K562 (cell line): Measurements from ENCODE around the gene CCNY. TPM values are rescaled to one million over a fixed set of nuclear protein-coding genes. Genes with fewer than 3 reads are reported as not detected.

Experiments used
- ATAC-seq: fragments of 200-7000 bp; cut with Tn5 transposase; 3 replicates; pipeline ENCODE4 v1.9.1; 2020; ENCODE audit warnings: moderate library complexity
- BruUV-seq: library from RNA; stranded (reverse); fragments of 400-500 nt; replicated peaks from 2 replicates; lab custom pipeline; 2021; lab: Mats Ljungman, UMichigan
- CTCF ChIA-PET: fragments of 300-600 bp; formaldehyde crosslinking; extraction: SDS; loops from one replicate; lab custom pipeline; 2021; ENCODE audit warnings: low intra/inter-chr PET ratio; lab: Yijun Ruan, JAX
- POLR2A ChIA-PET: fragments of 300-600, 350-650 bp; sonication (Branson Sonifier 250); formaldehyde crosslinking; extraction: SDS; loops from one replicate; lab custom pipeline; 2021; ENCODE audit warnings: antibody characterized with exemption, inconsistent platforms; lab: Yijun Ruan, JAX
- DNase-seq, 4 experiments: peaks; one replicate each; pipeline versions ENCODE4 v3.0.0 to v3.0.0-alpha.2; 2011 to 2018; ENCODE audit warnings: low spot score in 3 of 4, mixed read lengths in 3 of 4; ENCODE audit errors: extremely low read depth in 1 of 4
- FAIRE-seq: peaks from 2 replicates; lab custom pipeline; 2011; peaks lifted over from hg19 to GRCh38; lab: Jason Lieb, UNC
- H2AFZ ChIP-seq: 2 replicates; pipeline ENCODE4 v1.6.0; 2011; ENCODE audit warnings: low read depth, low read length, control low read depth, inconsistent platforms
- H3K27ac ChIP-seq: fragments of 200-600 bp; 3 replicates; pipeline ENCODE4 v1.8.0; 2011; ENCODE audit warnings: low read depth, mild to moderate bottlenecking, control low read depth, inconsistent platforms, low read length, moderate library complexity, mixed read lengths; ENCODE audit errors: extremely low read depth
- H3K27me3 ChIP-seq, 2 experiments: fragments of 300-600 bp in 1 of 2; 2 replicates in 1 of 2; 3 replicates in 1 of 2; pipeline versions ENCODE4 v1.6.0 to v1.8.0; 2011; ENCODE audit warnings: inconsistent platforms in 2 of 2, low read length in 2 of 2, mild to moderate bottlenecking in 1 of 2, mixed read lengths in 1 of 2, moderate library complexity in 1 of 2; ENCODE audit not compliant: control insufficient read depth in 2 of 2, insufficient read depth in 2 of 2
- H3K36me3 ChIP-seq: fragments of 300-600 bp; 3 replicates; pipeline ENCODE4 v1.8.0; 2011; ENCODE audit warnings: mild to moderate bottlenecking, low read length, inconsistent platforms; ENCODE audit not compliant: control insufficient read depth, insufficient read depth
- H3K4me1 ChIP-seq, 2 experiments: fragments of 200-600 bp in 1 of 2; replicated peaks in 1 of 2; 2 replicates in 1 of 2; 3 replicates in 1 of 2; pipeline versions ENCODE4 v1.5.1 to v1.8.0; 2011; ENCODE audit warnings: inconsistent platforms in 2 of 2, low read length in 2 of 2, mild to moderate bottlenecking in 1 of 2, mixed read lengths in 1 of 2, moderate library complexity in 1 of 2; ENCODE audit not compliant: control insufficient read depth in 2 of 2, insufficient read depth in 2 of 2
- H3K4me2 ChIP-seq: 2 replicates; pipeline ENCODE4 v1.6.1; 2011; ENCODE audit warnings: low read length, control low read depth, inconsistent platforms, mixed read lengths; ENCODE audit not compliant: insufficient read depth
- H3K4me3 ChIP-seq: fragments of 200-600 bp; sonication (generic), shearing (Covaris generic); 2 replicates; pipeline ENCODE4 v1.5.1; 2016; ENCODE audit warnings: control low read depth, inconsistent platforms
- H3K79me2 ChIP-seq: fragments of 200-600 bp; 3 replicates; pipeline ENCODE4 v1.8.0; 2011; ENCODE audit warnings: low read length, inconsistent platforms; ENCODE audit not compliant: control insufficient read depth, insufficient read depth
- H3K9ac ChIP-seq, 2 experiments: 2 replicates each; pipeline versions ENCODE4 v1.6.0 to v1.6.1; 2011; ENCODE audit warnings: low read depth in 2 of 2, low read length in 2 of 2, control low read depth in 1 of 2, inconsistent platforms in 1 of 2, mild to moderate bottlenecking in 1 of 2, mixed read lengths in 1 of 2; ENCODE audit not compliant: insufficient read depth in 1 of 2
- H3K9me1 ChIP-seq: one replicate; pipeline ENCODE4 v1.6.0; 2011; ENCODE audit warnings: inconsistent platforms, mild to moderate bottlenecking, low read length, moderate library complexity; ENCODE audit not compliant: control insufficient read depth, insufficient read depth
- H3K9me3 ChIP-seq: replicated peaks from 2 replicates; pipeline ENCODE4 v1.5.1; 2011; ENCODE audit warnings: low read depth, low read length, inconsistent platforms; ENCODE audit not compliant: control insufficient read depth, insufficient read depth
- H4K20me1 ChIP-seq: replicated peaks from 2 replicates; pipeline ENCODE4 v1.6.1; 2011; ENCODE audit warnings: low read length, inconsistent platforms, mixed read lengths; ENCODE audit not compliant: control insufficient read depth, insufficient read depth
- SRSF7 ChIP-seq: fragments of 200-400 bp; formaldehyde crosslinking; optimal IDR thresholded peaks from 2 replicates; pipeline ENCODE3; 2017; ENCODE audit warnings: mild to moderate bottlenecking, low read depth, low read length
- WGBS: fragments of 100-300 bp; shearing (Covaris generic); methylation state at CpG from one replicate; pipeline ENCODE4 v1.1.6; 2016; ENCODE audit warnings: low coverage, mixed read lengths; ENCODE audit not compliant: insufficient coverage; ENCODE audit errors: missing lambda C conversion rate; 5-methylcytosine and 5-hydroxymethylcytosine counted together
- in situ Hi-C: fragments of 300-500 bp; cut with MboI; formaldehyde crosslinking; loops from 4 replicates; pipeline ENCODE4 v1.15.0; 2018; ENCODE audit warnings: inconsistent platforms, mixed read lengths
- intact Hi-C: fragments of 100-400 bp; cut with micrococcal nuclease; formaldehyde crosslinking; loops from 2 replicates; pipeline ENCODE4 v1.14.2; 2022
- polyA plus RNA-seq, 8 experiments: library from polyadenylated mRNA; depleted of rRNA in 4 of 8; stranded (reverse) in 5 of 8; unstranded in 3 of 8; fragments of >200 nt; fragmentation: Nextera tagmentation in 2 of 8; fragmentation: Illumina TruSeq in 1 of 8; extraction: Ambion mirVana in 2 of 8; extraction: Trizol in 1 of 8; gene quantifications; 2 replicates each; pipeline versions ENCODE4 v1.2.1 to v1.2.3, GENCODE V29; 2011 to 2014; ENCODE audit warnings: inconsistent platforms in 1 of 8, missing spikeins in 1 of 8
- total RNA-seq, 7 experiments: library from RNA; depleted of rRNA in 6 of 7; stranded (reverse); fragments of >200 nt in 6 of 7; fragmentation: Illumina TruSeq in 2 of 7; extraction: Trizol in 2 of 7; gene quantifications; 2 replicates each; pipeline versions ENCODE4 v1.2.1 to v1.2.3, GENCODE V29; 2011 to 2021; ENCODE audit warnings: low replicate concordance in 1 of 7
- TF ChIP-seq, protein P1 (sequence below): IDR thresholded peaks from 2 replicates; pipeline ENCODE4 v1.6.1; 2011; ENCODE audit warnings: borderline replicate concordance, low read depth, mild to moderate bottlenecking, moderate library complexity, low read length; ENCODE audit not compliant: insufficient read depth, poor library complexity, severe bottlenecking
- TF ChIP-seq, protein P2 (sequence below): sonication (generic); IDR thresholded peaks from 2 replicates; pipeline ENCODE4 v1.6.1; 2016

The CCNY gene
- total and polyA plus RNA-seq, 9 of the 15 experiments (the other 6 are each of a cell fraction or from before 2014, with no cell fraction given) = 8.4 to 109 (median 38.6) TPM

DNA sequence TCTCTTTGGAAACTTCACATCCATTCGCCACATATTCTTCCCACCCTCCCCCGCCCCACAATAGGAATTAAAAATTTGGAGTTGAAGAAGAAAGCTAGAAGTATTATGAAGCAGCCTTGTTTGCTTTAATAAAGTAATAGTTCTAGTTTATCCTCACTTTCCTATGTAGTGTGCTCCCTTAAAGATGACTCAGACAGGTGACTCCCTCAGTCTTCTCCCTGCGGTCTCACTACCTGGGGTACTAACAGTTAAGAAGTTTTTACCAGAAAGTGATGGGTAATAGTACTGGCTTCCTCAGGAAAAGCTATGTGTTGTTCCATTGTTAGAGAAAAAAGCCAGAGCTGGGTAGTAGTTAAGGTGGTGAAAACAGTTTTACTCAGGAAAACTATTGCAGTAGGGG lies 58.6 kb downstream of the CCNY start:
- Histone ChIP-seq H3K27me3 (no peaks in the 10 kb centered on the region), H3K4me2 (no peak overlapping the region), H4K20me1 (0 out of 2 replicates have a peak, but pooled peaks cover 3% of the 10 kb centered on the region), H2AFZ (no peak overlapping the region), H3K9me1 (peaks cover 3% of the 10 kb centered on the region), H3K36me3 (no peaks in the 10 kb centered on the region; the same call in 2 of the 3 replicates), H3K27ac (no peak overlapping the region), H3K9me3 (peaks cover 12% of the 10 kb centered on the region), H3K4me3 (no peak overlapping the region), H3K4me1 (peaks cover 26 to 98% of the 10 kb centered on the region in 2 experiments), H3K9ac (no peak overlapping the region), H3K79me2 (peaks cover 100% of the 10 kb centered on the region)
- no peak for DNase-seq
- POLR2A ChIA-PET = interaction anchor here (0.7 kb wide), 1 partner anchor 14 kb away, joined by 3 read pairs; no protein-coding TSS in a partner anchor
- BruUV-seq = no TSS peak
- no peak for FAIRE-seq
- intact Hi-C loops (loop anchor here (5.0 kb wide), 1 partner anchor 57 kb away; no protein-coding TSS in a partner anchor), in situ Hi-C loops (no loop called here)
- CTCF ChIA-PET = no interaction called here
- TF ChIP-seq, protein P1, sequence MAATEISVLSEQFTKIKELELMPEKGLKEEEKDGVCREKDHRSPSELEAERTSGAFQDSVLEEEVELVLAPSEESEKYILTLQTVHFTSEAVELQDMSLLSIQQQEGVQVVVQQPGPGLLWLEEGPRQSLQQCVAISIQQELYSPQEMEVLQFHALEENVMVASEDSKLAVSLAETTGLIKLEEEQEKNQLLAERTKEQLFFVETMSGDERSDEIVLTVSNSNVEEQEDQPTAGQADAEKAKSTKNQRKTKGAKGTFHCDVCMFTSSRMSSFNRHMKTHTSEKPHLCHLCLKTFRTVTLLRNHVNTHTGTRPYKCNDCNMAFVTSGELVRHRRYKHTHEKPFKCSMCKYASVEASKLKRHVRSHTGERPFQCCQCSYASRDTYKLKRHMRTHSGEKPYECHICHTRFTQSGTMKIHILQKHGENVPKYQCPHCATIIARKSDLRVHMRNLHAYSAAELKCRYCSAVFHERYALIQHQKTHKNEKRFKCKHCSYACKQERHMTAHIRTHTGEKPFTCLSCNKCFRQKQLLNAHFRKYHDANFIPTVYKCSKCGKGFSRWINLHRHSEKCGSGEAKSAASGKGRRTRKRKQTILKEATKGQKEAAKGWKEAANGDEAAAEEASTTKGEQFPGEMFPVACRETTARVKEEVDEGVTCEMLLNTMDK = no peak
- TF ChIP-seq SRSF7 = no peak
- TF ChIP-seq, protein P2, sequence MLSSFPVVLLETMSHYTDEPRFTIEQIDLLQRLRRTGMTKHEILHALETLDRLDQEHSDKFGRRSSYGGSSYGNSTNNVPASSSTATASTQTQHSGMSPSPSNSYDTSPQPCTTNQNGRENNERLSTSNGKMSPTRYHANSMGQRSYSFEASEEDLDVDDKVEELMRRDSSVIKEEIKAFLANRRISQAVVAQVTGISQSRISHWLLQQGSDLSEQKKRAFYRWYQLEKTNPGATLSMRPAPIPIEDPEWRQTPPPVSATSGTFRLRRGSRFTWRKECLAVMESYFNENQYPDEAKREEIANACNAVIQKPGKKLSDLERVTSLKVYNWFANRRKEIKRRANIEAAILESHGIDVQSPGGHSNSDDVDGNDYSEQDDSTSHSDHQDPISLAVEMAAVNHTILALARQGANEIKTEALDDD = 0 out of 2 replicates have a peak, but pooled peaks have one; percentile 11
- 77% methylated on average over 2 of the region's 3 CpGs for WGBS
- no peak for ATAC-seq
